ENCODE measurements around the gene GOT1. TPM values are rescaled to one million over a fixed set of nuclear protein-coding genes. Genes with fewer than 3 reads are reported as not detected.

The GOT1 gene
- total and polyA plus RNA-seq, 2 experiments from 2014 or later: 39.6 to 62.7 TPM

- Histone ChIP-seq H3K79me2 (ENCODE audit: insufficient read depth) (no peaks in the 10 kb centered on the region), H2AFZ (no peak overlapping the region), H3F3A (ENCODE audit: insufficient read depth) (peaks cover 36% of the 10 kb centered on the region), H3K4me3 (peak overlapping the region; percentile 43), H3K4me2 (ENCODE audit: unreplicated experiment) (peak overlapping the region; percentile 52), H3K36me3 (ENCODE audit: low read depth) (no peaks in the 10 kb centered on the region), H3K27ac (peak overlapping the region; percentile 83), H3K9me3 (ENCODE audit: low read depth) (no peaks in the 10 kb centered on the region), H4K20me1 (ENCODE audit: insufficient read depth) (no peaks in the 10 kb centered on the region), H3K9me2 (ENCODE audit: insufficient read depth) (no peaks in the 10 kb centered on the region), H3K27me3 (replicated peaks; ENCODE audit: insufficient read depth) (no peaks in the 10 kb centered on the region), H3K4me1 (ENCODE audit: insufficient read depth) (peaks cover 69% of the 10 kb centered on the region), H3K9ac (peak overlapping the region; percentile 49)
- peak; percentile 85 for DNase-seq
- in situ Hi-C loops (cut with MboI): no loop called here
- 42 to 45% methylated on average over 5 of the region's 5 CpGs for WGBS, 2 experiments (ENCODE audit: low coverage in 1 of 2, low lambda C conversion rate in 2 of 2, missing lambda C conversion rate in 2 of 2)
- no peak for TF ChIP-seq EZH2phosphoT487 (IDR thresholded peaks at IDR 0.05; ENCODE audit: insufficient read depth, low read depth)
Measured at GRCh38 chr10:99369126-99369525, 61.3 kb downstream of the GOT1 start.

- Histone ChIP-seq H3K4me1 (ENCODE audit: insufficient read depth) (peaks cover 73% of the 10 kb centered on the region), H3K36me3 (ENCODE audit: low read depth) (no peaks in the 10 kb centered on the region), H3K9ac (peak overlapping the region; percentile 49), H3K4me3 (peak overlapping the region; percentile 43), H4K20me1 (ENCODE audit: insufficient read depth) (no peaks in the 10 kb centered on the region), H3K79me2 (ENCODE audit: insufficient read depth) (no peaks in the 10 kb centered on the region), H3K4me2 (ENCODE audit: unreplicated experiment) (peak overlapping the region; percentile 52), H3K9me2 (ENCODE audit: insufficient read depth) (no peaks in the 10 kb centered on the region), H2AFZ (no peak overlapping the region), H3F3A (ENCODE audit: insufficient read depth) (peaks cover 40% of the 10 kb centered on the region), H3K9me3 (ENCODE audit: low read depth) (no peaks in the 10 kb centered on the region), H3K27ac (peak overlapping the region; percentile 83), H3K27me3 (replicated peaks; ENCODE audit: insufficient read depth) (no peaks in the 10 kb centered on the region)
- in situ Hi-C loops (cut with MboI): no loop called here
- peak; percentile 82 for DNase-seq
- WGBS, 2 experiments (ENCODE audit: low coverage in 1 of 2, low lambda C conversion rate in 2 of 2, missing lambda C conversion rate in 2 of 2): 27 to 57% methylated on average over 1 of the region's 1 CpG
- TF ChIP-seq EZH2phosphoT487 (IDR thresholded peaks at IDR 0.05; ENCODE audit: insufficient read depth, low read depth): no peak
- TF ChIP-seq EZH2 (IDR thresholded peaks at IDR 0.05; ENCODE audit: insufficient read depth, poor library complexity, severe bottlenecking): no peak
Measured at GRCh38 chr10:99368646-99369045, 61.8 kb downstream of the GOT1 start.

GRCh38 chr10:99366666-99367065, 63.8 kb downstream of the GOT1 start:
- Histone ChIP-seq H2AFZ (no peak overlapping the region), H3K79me2 (ENCODE audit: insufficient read depth) (no peaks in the 10 kb centered on the region), H3F3A (ENCODE audit: insufficient read depth) (peaks cover 45% of the 10 kb centered on the region), H3K27ac (no peak overlapping the region), H3K4me2 (ENCODE audit: unreplicated experiment) (no peak overlapping the region), H3K4me3 (no peak overlapping the region), H3K9me2 (ENCODE audit: insufficient read depth) (no peaks in the 10 kb centered on the region), H3K9me3 (ENCODE audit: low read depth) (no peaks in the 10 kb centered on the region), H3K36me3 (ENCODE audit: low read depth) (no peaks in the 10 kb centered on the region), H3K9ac (no peak overlapping the region), H4K20me1 (ENCODE audit: insufficient read depth) (no peaks in the 10 kb centered on the region), H3K4me1 (ENCODE audit: insufficient read depth) (peaks cover 56% of the 10 kb centered on the region), H3K27me3 (replicated peaks; ENCODE audit: insufficient read depth) (no peaks in the 10 kb centered on the region)
- DNase-seq: no peak
- TF ChIP-seq EZH2phosphoT487 (IDR thresholded peaks at IDR 0.05; ENCODE audit: insufficient read depth, low read depth) (no peak), EZH2 (IDR thresholded peaks at IDR 0.05; ENCODE audit: insufficient read depth, poor library complexity, severe bottlenecking) (no peak)
- in situ Hi-C loops (cut with MboI): no loop called here
- WGBS, 2 experiments (ENCODE audit: low coverage in 1 of 2, low lambda C conversion rate in 2 of 2, missing lambda C conversion rate in 2 of 2): 95 to 100% methylated on average over 2 of the region's 2 CpGs

GRCh38 chr10:99365736-99366135, 64.7 kb downstream of the GOT1 start:
- H2AFZ ChIP-seq: no peak overlapping the region
- H3K79me2 ChIP-seq (ENCODE audit: insufficient read depth): no peaks in the 10 kb centered on the region
- no peaks in the 10 kb centered on the region for H4K20me1 ChIP-seq (ENCODE audit: insufficient read depth)

GRCh38 chr10:99365311-99365710, 65.1 kb downstream of the GOT1 start:
- H4K20me1 ChIP-seq (ENCODE audit: insufficient read depth): no peaks in the 10 kb centered on the region
- H3K9ac ChIP-seq: no peak overlapping the region
- H3K27ac ChIP-seq: no peak overlapping the region
- no peak overlapping the region for H3K4me3 ChIP-seq
- H3K27me3 ChIP-seq (replicated peaks; ENCODE audit: insufficient read depth): no peaks in the 10 kb centered on the region
- 15 to 17% methylated on average over 1 of the region's 1 CpG for WGBS, 2 experiments (ENCODE audit: low coverage in 1 of 2, low lambda C conversion rate in 2 of 2, missing lambda C conversion rate in 2 of 2)
- no peak overlapping the region for H3K4me2 ChIP-seq (ENCODE audit: unreplicated experiment)
- no peak for DNase-seq
- no peaks in the 10 kb centered on the region for H3K36me3 ChIP-seq (ENCODE audit: low read depth)
- no peaks in the 10 kb centered on the region for H3K79me2 ChIP-seq (ENCODE audit: insufficient read depth)
- H3K4me1 ChIP-seq (ENCODE audit: insufficient read depth): peaks cover 42% of the 10 kb centered on the region
- H3K9me3 ChIP-seq (ENCODE audit: low read depth): no peaks in the 10 kb centered on the region
- TF ChIP-seq EZH2 (IDR thresholded peaks at IDR 0.05; ENCODE audit: insufficient read depth, poor library complexity, severe bottlenecking): no peak
- no peak for TF ChIP-seq EZH2phosphoT487 (IDR thresholded peaks at IDR 0.05; ENCODE audit: insufficient read depth, low read depth)
- H3F3A ChIP-seq (ENCODE audit: insufficient read depth): peaks cover 38% of the 10 kb centered on the region
- H3K9me2 ChIP-seq (ENCODE audit: insufficient read depth): no peaks in the 10 kb centered on the region
- in situ Hi-C loops (cut with MboI): no loop called here
- no peak overlapping the region for H2AFZ ChIP-seq

More at GRCh38 chr10:99365736-99366135, 64.7 kb downstream of the GOT1 start:
- H3K4me1 ChIP-seq (ENCODE audit: insufficient read depth): peaks cover 46% of the 10 kb centered on the region
- H3K4me3 ChIP-seq: no peak overlapping the region
- H3K9me3 ChIP-seq (ENCODE audit: low read depth): no peaks in the 10 kb centered on the region
- H3K4me2 ChIP-seq (ENCODE audit: unreplicated experiment): no peak overlapping the region
- peaks cover 42% of the 10 kb centered on the region for H3F3A ChIP-seq (ENCODE audit: insufficient read depth)
- no peak overlapping the region for H3K27ac ChIP-seq
- no peaks in the 10 kb centered on the region for H3K27me3 ChIP-seq (replicated peaks; ENCODE audit: insufficient read depth)
- DNase-seq: peak; percentile 43
- H3K9me2 ChIP-seq (ENCODE audit: insufficient read depth): no peaks in the 10 kb centered on the region
- in situ Hi-C loops (cut with MboI): no loop called here
- no peak overlapping the region for H3K9ac ChIP-seq
- 27 to 30% methylated on average over 1 of the region's 1 CpG for WGBS, 2 experiments (ENCODE audit: low coverage in 1 of 2, low lambda C conversion rate in 2 of 2, missing lambda C conversion rate in 2 of 2)
- no peak for TF ChIP-seq EZH2 (IDR thresholded peaks at IDR 0.05; ENCODE audit: insufficient read depth, poor library complexity, severe bottlenecking)
- TF ChIP-seq EZH2phosphoT487 (IDR thresholded peaks at IDR 0.05; ENCODE audit: insufficient read depth, low read depth): no peak
- H3K36me3 ChIP-seq (ENCODE audit: low read depth): no peaks in the 10 kb centered on the region

Measured in GM23248 (cell line).